ENCODE results near the gene ATP5F1E.

DNA sequence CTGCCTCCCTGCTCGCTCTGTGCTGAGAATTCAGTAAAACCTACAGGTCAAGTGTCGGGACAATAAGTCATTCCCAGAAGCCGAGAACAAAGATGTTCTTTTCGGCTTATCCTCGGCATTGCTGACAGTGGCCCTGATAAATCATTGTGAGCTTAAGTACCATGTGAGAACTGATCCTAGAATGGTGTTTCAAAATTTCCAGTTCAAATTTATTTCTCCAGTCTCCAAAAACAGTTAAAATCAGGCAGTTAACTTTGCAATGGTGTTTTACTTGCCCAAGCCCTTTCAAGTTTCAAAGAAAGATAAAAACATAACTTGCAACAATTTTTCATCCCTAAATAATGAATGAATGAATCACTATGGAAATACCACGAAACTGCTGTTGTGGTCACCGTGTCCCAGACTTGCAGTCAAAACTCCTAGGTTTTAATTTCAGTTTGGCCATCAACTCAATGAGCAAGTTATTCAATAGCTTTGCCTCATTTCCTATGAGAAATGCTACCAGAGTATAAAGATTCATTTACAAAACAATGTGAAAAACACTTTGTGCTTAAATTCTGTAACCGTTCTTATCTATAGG, 4.3 kb downstream of the ATP5F1E start:
- TF ChIP-seq POLR2A (IDR thresholded peaks at IDR 0.05; ENCODE audit: low read depth, low read length) (no peak), POLR2AphosphoS5 (IDR thresholded peaks at IDR 0.05; ENCODE audit: low read depth, low read length) (no peak), TAF1 (IDR thresholded peaks at IDR 0.05; ENCODE audit: low read depth, low read length) (no peak)

All from GM12891 (cell line).